HG02678 (cell line): ENCODE measurements around the gene TPCN1.

Experiments
- ATAC-seq: cut with Tn5 transposase; IDR thresholded peaks from one replicate; pipeline ENCODE4 v1.9.1; 2021; ENCODE audit warnings: mild to moderate bottlenecking, moderate library complexity; ENCODE audit not compliant: unreplicated experiment

TPCN1 gene

DNA sequence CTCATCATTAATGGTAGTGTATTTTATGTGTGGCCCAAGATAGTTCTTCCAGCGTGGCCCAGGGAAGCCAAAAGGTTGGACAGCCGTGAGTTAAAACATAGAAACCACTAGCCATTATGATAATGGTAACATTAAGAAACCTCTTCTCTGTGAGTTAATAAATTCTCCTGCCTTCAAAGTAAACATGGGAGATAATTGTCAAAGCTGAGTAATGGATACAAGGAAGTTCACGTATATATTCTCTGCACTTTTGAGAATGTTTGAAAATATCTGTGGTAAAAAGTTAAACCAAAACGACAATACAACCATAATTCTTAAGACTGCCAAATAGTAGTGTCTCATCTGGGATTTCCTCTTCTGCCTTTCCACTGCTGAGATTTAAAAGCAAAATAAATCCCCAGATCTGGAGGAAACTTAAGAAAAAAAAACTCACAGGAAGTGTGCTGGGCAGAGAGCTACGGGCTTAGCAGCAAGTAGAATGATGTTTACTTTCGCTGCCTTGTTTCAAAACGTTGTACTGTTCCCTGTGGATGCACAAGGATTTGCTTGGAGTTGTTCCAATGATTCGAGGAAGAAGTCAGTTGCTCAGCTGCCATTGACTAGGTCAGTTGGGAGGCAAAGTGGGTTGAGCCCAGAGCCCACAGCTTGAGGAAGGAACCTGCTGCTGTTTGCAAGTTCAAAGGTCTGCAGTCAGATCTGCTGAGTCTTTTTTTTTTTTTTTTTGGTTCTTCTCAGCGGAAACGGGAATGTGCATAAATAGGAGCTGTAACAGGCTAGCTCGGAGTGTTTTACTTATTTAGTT is 1.7 kb downstream of the TPCN1 start:
- no peak for ATAC-seq

DNA sequence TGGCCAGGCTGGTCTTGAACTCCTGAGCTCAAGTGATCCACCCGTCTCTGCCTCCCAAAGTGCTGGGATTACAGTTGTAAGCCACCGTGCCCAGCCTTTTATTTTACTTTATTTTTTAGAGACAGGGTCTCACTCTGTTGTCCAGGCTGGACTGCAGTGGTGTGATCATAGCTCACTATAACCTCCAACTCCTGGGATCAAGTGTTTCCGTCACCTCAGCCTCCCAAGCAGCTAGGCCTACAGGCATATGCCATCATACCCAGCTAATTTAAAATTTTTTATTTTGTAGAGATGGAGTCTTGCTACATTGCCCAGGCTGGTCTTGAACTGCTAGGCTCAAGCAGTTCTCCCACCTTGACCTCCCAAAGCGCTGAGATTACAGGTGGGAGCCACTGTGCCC is 3.7 kb downstream of the TPCN1 start:
- ATAC-seq, result no peak

DNA sequence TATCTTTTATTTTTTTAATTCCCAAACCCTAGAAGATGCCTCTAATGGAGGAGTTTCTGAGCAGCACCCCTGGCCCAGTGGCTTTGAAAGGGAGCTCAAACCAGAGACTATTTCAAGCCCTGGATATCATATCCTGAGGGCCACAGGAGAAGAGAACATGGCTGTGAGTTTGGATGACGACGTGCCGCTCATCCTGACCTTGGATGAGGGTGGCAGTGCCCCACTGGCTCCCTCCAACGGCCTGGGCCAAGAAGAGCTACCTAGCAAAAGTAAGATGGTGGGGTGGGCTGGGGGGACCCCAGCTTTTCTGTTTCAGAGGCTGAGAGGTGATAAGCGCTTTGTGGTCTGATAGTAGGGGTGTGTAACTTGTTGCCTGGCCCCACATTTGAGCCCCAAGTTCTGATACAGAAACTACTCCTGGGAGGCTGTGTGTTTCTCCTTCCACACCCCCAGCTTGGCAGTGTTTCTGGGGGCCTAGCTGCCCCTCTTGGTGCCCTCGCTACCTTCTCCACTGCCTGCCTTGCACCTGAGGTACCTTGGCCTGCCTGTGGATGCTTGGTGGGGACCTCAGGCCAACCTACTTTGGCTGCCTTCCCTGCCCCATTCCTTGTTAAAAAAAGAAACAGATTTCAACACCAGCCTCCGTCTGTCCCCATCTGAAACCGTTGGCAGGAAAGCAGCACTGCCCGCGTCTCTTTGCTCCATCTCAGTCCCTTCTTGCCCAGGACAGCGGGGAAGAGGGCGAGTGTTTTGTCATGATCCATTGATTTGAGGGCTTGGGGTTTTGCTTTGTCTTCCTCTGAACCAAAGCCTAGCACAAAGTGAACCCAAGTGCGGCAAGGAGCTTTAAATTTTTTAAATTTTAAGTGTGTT is 5.7 kb downstream of the TPCN1 start:
- ATAC-seq, result no peak

DNA sequence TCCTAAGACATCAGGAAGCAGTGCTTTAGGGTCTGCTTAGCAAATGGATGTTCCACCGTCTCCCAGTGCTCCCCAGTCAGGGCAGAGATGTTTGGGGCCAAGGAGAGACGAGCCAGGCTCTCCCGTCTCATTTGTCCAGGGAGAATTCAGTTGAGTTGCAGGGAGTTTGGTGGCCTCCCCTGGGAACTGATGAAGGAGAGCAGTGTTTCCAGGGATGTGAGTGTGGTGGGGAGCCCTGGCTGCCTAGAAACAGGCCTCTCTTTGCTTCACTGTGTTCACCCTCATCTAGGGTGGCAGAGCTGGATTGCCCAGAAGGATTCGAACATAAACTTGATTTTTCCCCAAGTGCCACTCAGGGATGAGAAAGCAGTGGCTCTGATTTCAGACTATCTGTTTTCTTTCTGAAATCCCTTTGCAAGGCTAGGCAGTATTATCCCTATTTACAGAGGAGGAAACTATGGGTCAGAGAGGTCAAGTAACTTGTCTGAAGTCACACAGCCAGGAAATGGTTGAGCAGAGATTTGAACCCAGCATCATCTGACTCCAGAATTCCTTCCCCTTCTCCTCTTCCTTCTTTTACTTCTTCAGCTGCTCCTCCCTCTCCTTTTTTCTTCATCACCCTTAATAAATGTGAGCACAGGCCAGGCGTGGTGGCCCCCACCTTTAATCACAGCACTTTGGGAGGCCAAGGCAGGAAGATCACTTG is 6.6 kb downstream of the TPCN1 start:
- no peak for ATAC-seq

DNA sequence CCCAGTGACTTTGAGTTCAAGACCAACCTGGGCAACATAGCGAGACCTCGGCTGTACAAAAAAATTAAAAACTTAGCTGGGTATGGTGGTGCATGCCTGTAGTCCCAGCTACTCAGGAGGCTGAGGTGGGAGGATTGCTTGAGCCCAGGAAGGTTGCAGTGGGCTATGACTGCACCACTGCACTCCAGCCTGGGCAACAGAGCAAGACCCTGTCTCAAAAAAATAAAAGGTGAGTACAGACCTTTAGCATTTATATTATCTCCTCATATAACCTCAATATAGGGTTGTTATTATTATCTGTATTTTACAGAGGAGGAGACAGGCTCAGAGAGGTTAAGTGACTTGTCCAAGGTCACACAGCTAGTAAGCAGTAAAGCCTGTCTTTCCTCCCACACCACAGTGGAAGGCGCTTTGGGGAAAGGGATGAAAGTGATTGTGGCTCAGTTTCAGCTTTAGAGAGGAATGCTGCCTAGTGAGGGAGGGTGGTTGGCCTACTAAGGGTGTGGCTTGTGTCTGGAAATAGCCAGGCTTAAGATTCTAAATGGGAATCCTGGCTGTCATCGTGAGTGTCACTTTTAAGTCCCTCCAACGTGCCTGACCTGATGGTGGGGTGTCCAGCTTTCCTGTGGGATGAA is 7.2 kb downstream of the TPCN1 start:
- no peak for ATAC-seq

DNA sequence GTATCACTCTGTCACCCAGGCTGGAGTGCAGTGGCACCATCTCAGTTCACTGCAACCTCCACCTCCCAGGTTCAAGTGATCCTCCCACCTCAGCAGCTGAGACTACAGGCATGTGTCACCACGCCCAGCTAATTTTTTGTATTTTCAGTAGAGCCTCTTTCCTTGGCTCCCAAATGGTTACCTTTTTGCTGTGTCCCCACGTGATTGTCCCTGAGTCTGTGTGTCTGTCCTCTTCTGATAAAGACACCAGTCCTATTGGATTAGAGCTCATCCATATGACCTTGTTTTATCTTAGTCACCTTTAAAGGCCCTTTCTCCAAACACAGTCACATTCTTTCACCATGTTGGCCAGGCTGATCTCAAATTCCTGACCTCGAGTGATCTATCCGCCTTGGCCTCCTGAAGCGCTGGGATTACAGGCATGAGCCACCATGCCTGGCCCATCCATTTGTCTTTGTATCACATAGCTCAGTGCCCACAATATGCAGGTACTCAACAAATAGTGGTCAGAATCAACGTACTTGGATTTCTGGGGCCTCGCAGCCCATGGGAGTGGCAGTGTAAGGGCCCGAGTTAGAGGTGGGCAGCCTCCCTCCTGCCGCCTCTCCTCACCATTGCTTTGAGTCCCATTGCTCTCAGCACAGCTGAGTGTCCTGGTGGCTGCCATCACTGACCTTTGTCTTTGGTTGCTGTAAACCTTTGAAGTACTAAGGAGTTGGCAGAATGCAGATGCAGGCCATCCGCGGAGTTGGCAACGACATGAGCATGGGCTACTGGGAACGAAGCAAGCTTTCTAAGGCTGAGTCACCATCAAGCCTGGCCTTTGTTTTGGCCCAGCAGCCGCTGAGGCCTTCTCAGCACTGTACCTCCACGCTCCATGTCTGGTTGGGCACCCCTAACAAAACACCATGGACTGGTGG is 9.3 kb downstream of the TPCN1 start:
- peak; percentile 3 for ATAC-seq

DNA sequence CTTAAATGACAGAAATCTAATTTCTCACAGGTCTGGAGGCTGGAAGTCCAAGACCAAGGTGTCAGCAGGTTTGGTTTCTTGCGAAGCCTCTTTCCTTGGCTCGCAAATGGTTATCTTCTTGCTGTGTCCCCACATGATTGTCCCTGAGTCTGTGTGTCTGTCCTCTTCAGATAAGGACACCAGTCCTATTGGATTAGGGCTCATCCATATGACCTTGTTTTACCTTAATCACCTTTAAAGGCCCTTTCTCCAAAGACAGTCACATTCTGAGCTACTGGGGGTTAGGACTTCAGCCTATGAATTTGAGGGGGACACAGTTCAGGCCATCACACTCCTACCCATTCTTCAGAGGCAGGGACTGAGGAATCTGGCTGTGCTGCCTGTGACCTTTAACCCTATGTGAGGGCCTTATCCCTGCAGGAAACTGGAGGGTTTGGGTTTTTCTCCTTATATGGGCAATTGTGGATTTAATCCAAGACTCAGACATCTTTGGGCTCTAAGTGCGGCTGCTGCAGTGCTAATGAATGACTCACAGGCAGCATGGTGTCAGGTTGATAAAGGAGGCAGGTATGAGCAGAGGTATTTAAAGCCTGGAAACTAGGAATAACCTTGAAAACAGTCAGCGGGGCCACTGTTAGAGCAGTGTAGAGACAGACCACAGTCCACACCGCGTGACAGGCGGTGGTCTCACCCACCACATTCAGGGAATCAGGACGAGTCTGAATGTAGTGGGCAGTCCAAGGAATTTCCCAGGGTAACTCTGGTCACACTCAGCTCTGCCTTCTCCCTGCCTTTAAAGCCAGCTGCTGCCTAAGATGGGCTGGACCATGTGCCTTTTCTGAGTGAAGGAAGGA is 10.2 kb downstream of the TPCN1 start:
- no peak for ATAC-seq

DNA sequence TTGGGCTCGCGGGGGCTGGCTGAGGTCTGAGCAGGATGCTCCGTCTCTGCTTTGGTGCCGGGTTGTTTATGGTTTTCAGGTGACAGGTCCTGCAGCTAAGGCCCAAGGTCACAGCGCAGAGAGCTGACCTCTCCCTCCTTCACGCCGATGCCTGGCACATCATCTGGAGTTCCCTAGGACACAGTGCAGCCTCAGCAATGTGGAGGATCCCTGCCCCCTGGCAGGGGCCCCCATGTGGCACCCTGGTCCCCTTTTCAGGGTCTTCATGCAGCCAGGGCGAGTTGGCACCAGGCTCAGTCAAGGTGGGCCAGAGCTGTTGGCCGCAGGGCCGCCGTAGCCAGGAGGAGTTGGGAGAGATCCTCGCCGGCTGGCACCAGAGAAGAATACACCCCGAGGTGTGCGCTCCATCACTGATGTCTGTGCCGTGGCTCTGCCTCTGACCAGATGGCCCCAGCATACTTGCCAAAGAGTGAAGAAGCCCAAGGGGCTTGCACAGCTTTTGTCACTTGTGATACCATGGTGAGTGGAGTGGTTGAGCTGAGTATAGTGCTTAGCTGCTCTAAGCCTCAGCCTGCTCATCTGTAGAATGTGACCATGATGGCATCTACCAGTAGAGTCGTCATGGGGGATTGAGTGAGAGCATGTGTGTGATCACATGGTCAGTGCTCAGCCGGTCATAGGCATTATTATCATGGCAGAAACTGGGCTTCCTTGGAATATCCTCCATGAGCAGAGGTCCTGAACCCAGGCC is 11.0 kb downstream of the TPCN1 start:
- no peak for ATAC-seq

DNA sequence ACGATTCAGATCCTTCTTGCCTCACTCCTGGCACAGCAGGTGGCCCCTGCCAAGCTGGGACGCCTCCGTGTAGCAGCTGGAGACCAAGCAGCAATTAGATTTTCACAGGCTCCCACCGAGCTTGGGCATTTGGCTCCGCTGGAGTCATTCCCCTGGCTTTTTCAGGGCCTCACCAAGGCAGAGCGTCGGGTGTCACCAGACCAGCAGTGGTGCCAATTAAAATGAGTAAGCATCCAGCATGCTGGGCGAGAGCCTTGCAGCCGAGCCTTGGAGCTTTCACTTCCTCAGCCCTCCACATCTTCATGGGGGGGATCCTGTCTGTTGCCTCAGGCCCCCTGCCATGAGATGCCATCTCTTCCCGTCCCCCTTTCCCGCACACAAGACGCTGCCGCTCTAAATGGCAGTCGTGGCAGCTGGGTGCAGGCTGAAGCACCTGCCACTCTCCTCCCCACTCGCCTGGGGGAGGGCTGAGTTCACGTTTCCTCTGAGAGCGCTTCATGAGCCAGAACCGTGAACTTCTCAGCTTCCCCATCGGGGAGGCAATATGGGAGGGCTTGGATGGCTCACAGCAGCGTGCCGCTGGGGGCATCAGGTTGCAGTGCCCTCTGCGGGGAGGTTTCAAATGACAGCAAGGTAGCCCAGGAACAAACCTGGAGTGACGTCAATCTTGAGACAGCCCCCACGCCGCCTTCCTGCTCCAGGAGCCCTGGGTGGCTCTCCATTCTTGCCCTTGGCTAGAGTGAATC is 11.7 kb downstream of the TPCN1 start:
- ATAC-seq, result peak; percentile 74

DNA sequence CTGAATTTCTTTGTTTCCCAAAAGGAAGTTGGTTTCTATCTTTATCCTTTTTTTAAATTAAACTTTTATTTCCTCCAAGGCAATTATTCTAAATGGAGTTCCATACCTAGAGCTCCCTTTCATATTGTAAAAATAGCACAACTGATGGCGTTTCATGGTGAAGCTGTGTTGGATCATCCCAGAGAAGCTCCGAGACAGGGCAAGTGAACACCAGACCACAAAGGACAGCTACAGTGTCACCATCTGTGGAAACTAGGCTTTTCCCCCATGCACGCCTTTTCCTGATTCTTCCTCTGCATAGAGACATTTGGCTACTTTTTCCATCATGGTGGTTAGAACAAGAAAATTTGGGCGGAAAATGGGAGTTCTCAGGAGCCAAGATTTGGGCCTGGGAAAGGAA is 12.7 kb downstream of the TPCN1 start:
- no peak for ATAC-seq

DNA sequence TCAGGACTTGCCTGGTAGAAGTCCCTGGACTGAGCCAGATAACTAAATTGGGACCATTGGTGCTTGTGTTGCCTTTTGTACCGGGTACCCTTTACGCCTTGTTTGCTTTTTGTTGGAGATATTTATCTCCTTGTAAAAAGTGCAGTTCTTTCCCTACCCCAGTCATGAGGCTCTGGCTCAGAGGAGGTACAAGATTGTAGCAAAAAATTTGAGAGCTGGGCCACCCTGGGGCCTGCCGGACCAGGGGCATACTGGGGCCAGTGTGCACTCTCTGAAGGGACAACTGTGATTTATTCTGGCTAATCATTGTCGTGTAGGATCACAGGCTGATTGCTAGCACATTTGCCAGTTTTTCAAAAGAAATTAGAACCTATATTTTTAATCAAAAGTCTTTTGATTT is 13.2 kb downstream of the TPCN1 start:
- ATAC-seq, result no peak

DNA sequence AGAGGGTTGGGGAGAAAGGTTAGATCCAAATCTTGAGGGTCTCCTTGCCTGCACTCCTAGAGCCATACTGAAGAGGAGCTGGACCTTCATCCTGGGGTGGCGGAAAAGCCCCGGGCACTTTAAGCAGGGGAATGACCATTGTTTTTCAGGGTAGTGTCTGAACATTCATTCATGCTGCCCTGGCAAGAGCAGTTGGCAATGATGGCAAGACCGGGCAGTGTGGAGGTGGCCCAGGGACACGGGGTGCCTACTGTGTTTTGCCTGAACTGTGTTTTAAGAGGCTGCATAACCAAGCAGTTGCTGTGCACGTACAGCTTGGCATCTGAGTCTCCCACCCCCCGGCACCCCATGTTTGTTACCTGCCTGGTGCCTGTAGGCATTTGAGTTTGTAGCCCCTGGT is 14.7 kb downstream of the TPCN1 start:
- no peak for ATAC-seq

DNA sequence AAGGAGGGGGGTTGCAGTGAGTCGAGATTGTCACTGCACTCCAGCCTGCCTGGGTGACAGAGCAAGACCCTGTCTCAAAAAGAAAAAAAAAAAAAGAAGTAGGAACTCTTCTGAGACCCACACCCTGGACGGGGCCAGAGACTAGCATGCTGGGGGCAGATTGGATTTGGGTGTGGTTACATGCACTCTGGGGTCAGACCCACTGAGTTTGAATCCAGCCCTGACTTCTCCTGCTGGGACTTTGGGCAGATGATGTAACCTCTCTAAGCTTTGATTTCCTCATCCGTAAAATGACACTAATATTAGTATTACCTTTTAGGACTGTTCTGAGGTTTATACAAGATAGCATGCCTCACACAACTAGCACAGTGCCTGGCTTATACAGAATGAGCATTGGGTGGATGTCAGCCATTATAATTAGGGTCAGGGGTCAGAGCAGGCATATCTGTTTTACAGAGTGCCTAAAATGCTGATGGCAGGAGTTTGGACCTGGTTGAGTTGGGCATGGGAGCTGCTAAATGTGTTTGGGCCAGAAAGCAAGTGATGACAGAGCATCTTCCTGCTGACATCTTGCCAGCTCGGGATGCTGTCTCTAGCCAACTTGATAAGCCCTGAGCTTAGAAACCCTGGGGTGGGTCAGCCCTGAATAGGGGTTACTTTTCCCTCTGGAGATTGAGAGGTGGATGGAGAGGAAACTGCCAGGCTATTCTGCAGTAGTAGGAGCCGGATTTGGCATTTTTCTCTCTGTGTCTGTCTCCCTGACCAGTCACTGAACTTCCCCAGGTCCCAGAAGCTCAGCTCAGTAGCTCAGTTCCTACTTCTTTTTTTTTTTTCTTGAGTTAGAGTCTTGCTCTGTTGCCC is 15.5 kb downstream of the TPCN1 start:
- ATAC-seq, result no peak

DNA sequence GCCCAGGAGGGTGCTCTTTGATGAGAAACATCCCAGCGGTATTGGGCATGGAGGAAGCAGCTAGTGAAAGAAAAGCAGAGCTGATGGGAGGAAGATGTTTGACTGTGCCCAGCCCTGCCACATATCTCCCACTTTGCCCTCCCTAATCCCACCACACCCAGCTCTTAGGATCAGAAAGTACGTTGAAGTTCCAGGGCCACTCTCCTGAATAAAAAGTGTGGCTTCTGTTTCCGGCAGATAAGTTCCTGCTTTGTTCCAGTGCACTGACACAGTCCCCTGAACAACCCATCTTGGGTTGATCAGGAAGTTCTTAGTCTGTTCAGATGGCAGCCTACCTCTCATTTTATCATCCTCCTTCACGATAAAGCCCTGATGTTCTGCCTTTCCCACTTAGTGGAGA is 16.5 kb downstream of the TPCN1 start:
- ATAC-seq, result no peak

DNA sequence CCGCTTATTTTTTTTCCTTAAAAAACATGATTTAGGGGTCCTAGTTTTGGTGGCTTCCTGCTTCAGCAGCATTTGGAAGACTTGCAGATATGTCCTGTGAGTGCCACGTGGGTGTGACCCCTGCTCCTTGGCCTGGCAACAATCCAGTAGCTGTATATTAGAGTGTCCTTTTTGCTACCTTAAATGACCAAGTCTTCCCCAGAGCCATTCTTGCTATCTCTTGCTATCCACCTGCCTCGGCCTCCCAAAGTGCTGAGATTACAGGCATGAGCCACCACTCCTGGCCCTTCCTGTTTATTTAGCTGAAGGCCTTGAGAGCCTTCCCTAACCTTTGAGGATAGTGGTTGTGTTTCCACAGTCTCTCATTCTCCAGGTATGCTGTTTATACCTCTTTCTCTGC is 17.0 kb downstream of the TPCN1 start:
- no peak for ATAC-seq

DNA sequence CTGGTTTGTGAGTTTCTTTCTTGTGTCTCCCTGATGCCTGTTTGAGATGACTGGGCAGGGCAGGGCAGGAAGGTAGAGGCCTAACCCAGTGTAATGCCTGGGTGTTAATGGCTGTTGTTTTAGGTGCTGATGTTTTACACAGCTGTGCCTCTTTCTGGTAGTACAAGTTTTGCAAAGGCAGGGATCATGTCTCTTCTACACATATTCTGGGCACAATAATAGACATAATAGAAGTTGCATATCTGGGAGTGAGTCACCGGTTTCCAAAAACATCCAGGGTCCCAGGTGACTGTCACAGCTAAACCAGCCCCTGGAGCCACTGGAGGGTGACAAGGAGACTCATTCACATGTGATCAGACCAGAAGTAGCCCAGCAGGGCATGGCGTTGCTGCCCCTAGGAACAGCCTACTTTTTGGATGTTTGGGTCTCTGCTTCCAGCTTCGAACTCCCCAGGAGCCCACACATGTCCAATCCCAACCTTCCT is 18.1 kb downstream of the TPCN1 start:
- no peak for ATAC-seq
